Small intestine (tissue), 7 donors: ENCODE data around the gene KIAA1755. TPM values are rescaled to one million over a fixed set of nuclear protein-coding genes. Genes with fewer than 3 reads are reported as not detected.

ENCODE experiments used
- DNase-seq, 2 donors: peaks; one replicate each; pipeline versions ENCODE4 v3.0.0 to v3.0.0-alpha.2; 2013
- FAIRE-seq: peaks from 2 replicates; lab custom pipeline; 2012; peaks lifted over from hg19 to GRCh38; lab: Jason Lieb, UNC
- H3K27ac ChIP-seq, 3 donors: one replicate each; pipeline ENCODE4 v1.5.1; 2013; ENCODE audit warnings: low read length in 2 of 3, mild to moderate bottlenecking in 2 of 3, control low read depth in 1 of 3, inconsistent platforms in 1 of 3, low read depth in 1 of 3, moderate library complexity in 1 of 3
- H3K27me3 ChIP-seq, 3 donors: one replicate each; pipeline ENCODE4 v1.6.1; 2013; ENCODE audit warnings: low read length in 3 of 3, inconsistent platforms in 1 of 3; ENCODE audit not compliant: control insufficient read depth in 3 of 3, insufficient read depth in 3 of 3
- H3K36me3 ChIP-seq, 3 donors: one replicate each; pipeline ENCODE4 v1.6.1; 2013; ENCODE audit warnings: low read length in 3 of 3, inconsistent platforms in 1 of 3, low read depth in 1 of 3, mild to moderate bottlenecking in 1 of 3, moderate library complexity in 1 of 3; ENCODE audit not compliant: control insufficient read depth in 3 of 3, insufficient read depth in 2 of 3
- H3K4me1 ChIP-seq, 3 donors: one replicate each; pipeline ENCODE4 v1.6.1; 2013; ENCODE audit warnings: low read length in 2 of 3, inconsistent platforms in 1 of 3, low read depth in 1 of 3, mild to moderate bottlenecking in 1 of 3, moderate library complexity in 1 of 3; ENCODE audit not compliant: control insufficient read depth in 3 of 3, insufficient read depth in 2 of 3
- H3K4me3 ChIP-seq, 3 donors: one replicate each; pipeline ENCODE4 v1.5.1; 2013; ENCODE audit warnings: low read length in 3 of 3, control low read depth in 1 of 3, inconsistent platforms in 1 of 3, low read depth in 1 of 3, mild to moderate bottlenecking in 1 of 3, moderate library complexity in 1 of 3
- H3K9me3 ChIP-seq, 2 donors: one replicate each; pipeline ENCODE4 v1.6.1; 2013; ENCODE audit warnings: low read depth in 1 of 2, low read length in 1 of 2; ENCODE audit not compliant: control insufficient read depth in 2 of 2, insufficient read depth in 1 of 2
- WGBS, 3 donors: extraction: QIAGEN DNeasy Blood & Tissue Kit; methylation state at CpG; one replicate each; pipeline ENCODE4 v1.1.7; 2013; 5-methylcytosine and 5-hydroxymethylcytosine counted together
- polyA plus RNA-seq, 4 donors: library from polyadenylated mRNA; stranded (reverse) in 3 of 4; unstranded in 1 of 4; fragments of 200-250 nt in 3 of 4; fragments of 120-200 nt in 1 of 4; gene quantifications; one replicate each; pipeline versions ENCODE4 v1.2.1 to v1.2.3, GENCODE V29; 2013
- donor health status: healthy with polysubstance abuse.
- donor health status: control.
- donor health status: control.
- donor health status: Bipolar disorder and iron deficiency.
- donor health status: healthy.

KIAA1755 gene
- polyA plus RNA-seq, 4 donors: 0.45 to 5.6 (median 1.5) TPM

- FAIRE-seq: no peak
These were observed 39.9 kb downstream of the KIAA1755 start for GRCh38 chr20:38220587-38221118.

DNA sequence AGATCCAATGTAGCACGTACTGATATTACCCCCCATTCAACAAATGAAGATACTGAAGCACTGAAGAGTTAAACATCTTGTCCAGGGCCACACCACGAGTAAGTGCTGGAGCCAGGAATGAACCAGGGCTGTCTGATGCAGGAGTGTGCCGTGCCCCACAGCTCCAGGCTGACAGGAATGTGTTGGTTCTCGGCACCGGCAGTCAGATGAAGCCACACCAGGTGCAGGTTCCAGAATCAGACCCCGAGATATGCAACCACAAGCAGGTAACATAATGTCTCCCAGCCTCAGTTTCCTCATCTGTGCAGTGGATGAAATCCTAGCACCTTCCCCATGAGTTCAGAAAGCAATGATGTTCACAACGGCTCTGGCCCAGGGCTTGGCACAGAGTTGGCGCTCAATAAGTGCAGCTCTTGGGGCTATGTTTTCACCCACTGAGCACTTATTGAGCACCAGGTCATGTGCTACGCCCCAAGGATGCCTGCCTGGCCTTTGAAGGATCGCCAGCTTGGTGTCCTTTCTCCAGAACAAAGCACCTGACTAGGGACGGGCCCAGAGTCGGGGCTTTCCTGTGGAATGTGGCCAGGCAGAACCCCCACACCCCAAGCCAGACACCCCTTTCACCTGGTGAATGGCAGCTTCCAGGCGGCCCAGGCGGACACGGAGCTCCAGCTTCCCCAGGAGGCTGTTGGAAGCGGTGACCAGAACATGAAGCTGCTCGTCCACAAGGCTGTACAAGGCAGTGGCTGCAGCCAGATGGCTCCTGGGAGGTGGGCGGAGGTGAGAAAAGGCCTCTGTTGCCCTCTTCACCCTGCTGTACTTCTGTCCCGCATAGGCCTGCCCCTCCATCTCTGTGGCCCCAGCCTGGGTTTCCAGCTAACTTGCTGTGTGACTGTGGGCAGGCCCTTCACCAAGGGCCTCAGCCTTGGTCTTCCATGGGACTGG is 41.3 kb downstream of the KIAA1755 start:
- no peak overlapping the region for H3K4me3 ChIP-seq
- no peaks in the 10 kb centered on the region for H3K4me1 ChIP-seq
- H3K27ac ChIP-seq: no peak overlapping the region
- FAIRE-seq (no peak), DNase-seq (no peak)
- 72 to 85% (median 79%) methylated on average over 19 of the region's 19 CpGs for WGBS, 3 donors
- no peaks in the 10 kb centered on the region for H3K27me3 ChIP-seq
- H3K36me3 ChIP-seq: peaks cover 0 to 5% (median 0%) of the 10 kb centered on the region in 3 donors
- no peaks in the 10 kb centered on the region for H3K9me3 ChIP-seq

More at GRCh38 chr20:38220587-38221118, 39.9 kb downstream of the KIAA1755 start:
- WGBS, 3 donors: 64 to 74% (median 64%) methylated on average over 11 of the region's 11 CpGs
- no peaks in the 10 kb centered on the region for H3K4me1 ChIP-seq
- H3K27me3 ChIP-seq: no peaks in the 10 kb centered on the region
- no peaks in the 10 kb centered on the region for H3K9me3 ChIP-seq
- peaks cover 0 to 5% (median 0%) of the 10 kb centered on the region in 3 donors for H3K36me3 ChIP-seq
- no peak for DNase-seq
- H3K27ac ChIP-seq: no peak overlapping the region
- no peak overlapping the region for H3K4me3 ChIP-seq

DNA sequence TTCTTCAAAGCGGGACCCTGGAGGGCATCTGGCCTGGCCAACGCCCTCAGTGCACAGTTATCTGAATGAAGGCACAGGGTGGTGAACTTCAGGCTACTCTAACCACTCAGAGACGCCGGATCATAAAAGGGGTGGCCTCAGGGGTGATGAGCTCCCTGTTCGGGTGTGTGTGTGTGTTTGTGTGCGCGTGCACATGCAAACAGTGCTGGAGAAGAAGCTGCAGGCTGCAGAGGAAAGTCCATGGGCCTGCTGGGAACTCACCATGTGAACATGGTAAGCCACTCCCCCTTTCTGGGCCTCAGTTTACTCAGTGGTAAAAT is 42.0 kb downstream of the KIAA1755 start:
- peaks cover 0 to 5% (median 0%) of the 10 kb centered on the region in 3 donors for H3K36me3 ChIP-seq
- 68 to 80% (median 77%) methylated on average over 7 of the region's 7 CpGs for WGBS, 3 donors
- FAIRE-seq (no peak), DNase-seq (no peak)
- no peak overlapping the region for H3K27ac ChIP-seq
- no peak overlapping the region for H3K4me3 ChIP-seq
- no peaks in the 10 kb centered on the region for H3K4me1 ChIP-seq
- H3K9me3 ChIP-seq: no peaks in the 10 kb centered on the region
- H3K27me3 ChIP-seq: no peaks in the 10 kb centered on the region

GRCh38 chr20:38217791-38218565 is 42.6 kb downstream of the KIAA1755 start:
- Histone ChIP-seq H3K4me1 (no peaks in the 10 kb centered on the region), H3K9me3 (no peaks in the 10 kb centered on the region), H3K36me3 (peaks cover 0 to 3% (median 0%) of the 10 kb centered on the region in 3 donors), H3K4me3 (no peak overlapping the region), H3K27ac (no peak overlapping the region), H3K27me3 (no peaks in the 10 kb centered on the region)
- 50 to 62% (median 55%) methylated on average over 15 of the region's 15 CpGs for WGBS, 3 donors
- DNase-seq: no peak
- no peak for FAIRE-seq

DNA sequence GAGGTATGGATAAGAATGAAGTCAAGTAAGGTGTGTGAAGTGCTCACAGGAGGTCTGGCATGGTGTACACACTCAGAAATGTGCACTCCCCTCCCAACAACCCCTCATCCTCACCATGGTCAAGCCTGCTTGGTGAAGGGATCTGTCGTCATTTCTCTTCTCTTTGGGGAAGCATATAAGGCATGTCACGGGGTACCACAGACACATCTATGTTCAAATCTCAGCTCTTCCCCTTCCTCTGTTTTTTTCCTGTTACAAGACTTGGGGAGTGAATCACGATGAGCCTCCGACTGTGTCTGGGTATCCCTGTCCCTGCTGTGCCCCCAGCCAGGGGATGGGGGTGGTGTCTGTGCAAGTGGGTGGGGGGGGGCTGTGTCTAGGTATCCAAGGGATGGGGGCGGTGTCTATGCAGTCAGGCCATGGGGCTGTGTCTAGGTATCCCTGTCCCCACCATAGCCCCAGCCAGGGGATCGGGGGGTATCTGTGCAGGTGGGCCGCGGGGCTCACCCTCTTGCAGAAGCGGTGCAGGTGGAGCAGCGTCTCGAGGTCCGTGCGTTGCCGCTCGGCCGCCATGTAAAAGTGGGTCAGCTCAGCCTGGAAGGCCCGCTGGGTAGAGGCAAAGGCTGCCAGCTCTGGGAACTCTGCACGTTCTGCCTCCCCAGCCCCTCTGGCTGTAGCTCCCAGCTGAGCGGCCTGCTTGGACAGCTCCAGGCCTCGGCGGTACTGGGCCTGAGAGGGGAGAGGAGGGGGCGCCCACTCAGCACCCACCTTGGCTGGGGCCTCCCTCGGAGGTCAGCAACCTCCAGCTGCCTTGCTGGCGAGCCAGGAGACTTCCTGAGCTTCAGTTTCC is 43.6 kb downstream of the KIAA1755 start:
- DNase-seq (no peak), FAIRE-seq (no peak)
- Histone ChIP-seq H3K4me3 (no peak overlapping the region), H3K4me1 (no peaks in the 10 kb centered on the region), H3K27me3 (no peaks in the 10 kb centered on the region), H3K27ac (no peak overlapping the region), H3K9me3 (no peaks in the 10 kb centered on the region), H3K36me3 (peaks cover 0 to 2% (median 0%) of the 10 kb centered on the region in 3 donors)
- 84 to 90% (median 87%) methylated on average over 16 to 24 of the region's 24 CpGs for WGBS, 3 donors

DNA sequence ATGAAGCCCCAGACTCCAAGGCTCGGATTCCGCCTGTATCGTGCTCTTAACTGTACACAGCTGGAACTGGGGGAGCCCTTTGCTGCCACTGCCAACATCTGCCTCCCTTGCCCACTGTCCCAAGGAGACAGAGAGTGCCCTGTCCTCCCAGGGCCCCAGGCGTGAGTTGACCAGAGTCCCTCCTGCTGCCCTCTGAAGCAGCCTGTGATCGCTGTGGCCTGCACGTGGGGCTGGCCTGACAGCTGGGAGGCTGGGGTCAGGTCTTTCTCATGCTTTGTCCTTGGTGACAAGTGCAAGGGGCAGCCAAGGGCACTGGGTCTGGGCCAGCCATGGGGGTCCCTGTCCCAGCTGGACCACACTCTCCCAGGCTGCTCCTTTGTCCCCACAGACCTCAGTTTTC is 44.3 kb downstream of the KIAA1755 start:
- DNase-seq: no peak
- no peak overlapping the region for H3K4me3 ChIP-seq
- no peaks in the 10 kb centered on the region for H3K9me3 ChIP-seq
- 74 to 84% (median 77%) methylated on average over 6 of the region's 6 CpGs for WGBS, 3 donors
- no peak overlapping the region for H3K27ac ChIP-seq
- no peaks in the 10 kb centered on the region for H3K4me1 ChIP-seq
- no peaks in the 10 kb centered on the region for H3K27me3 ChIP-seq
- FAIRE-seq: no peak
- no peaks in the 10 kb centered on the region for H3K36me3 ChIP-seq

DNA sequence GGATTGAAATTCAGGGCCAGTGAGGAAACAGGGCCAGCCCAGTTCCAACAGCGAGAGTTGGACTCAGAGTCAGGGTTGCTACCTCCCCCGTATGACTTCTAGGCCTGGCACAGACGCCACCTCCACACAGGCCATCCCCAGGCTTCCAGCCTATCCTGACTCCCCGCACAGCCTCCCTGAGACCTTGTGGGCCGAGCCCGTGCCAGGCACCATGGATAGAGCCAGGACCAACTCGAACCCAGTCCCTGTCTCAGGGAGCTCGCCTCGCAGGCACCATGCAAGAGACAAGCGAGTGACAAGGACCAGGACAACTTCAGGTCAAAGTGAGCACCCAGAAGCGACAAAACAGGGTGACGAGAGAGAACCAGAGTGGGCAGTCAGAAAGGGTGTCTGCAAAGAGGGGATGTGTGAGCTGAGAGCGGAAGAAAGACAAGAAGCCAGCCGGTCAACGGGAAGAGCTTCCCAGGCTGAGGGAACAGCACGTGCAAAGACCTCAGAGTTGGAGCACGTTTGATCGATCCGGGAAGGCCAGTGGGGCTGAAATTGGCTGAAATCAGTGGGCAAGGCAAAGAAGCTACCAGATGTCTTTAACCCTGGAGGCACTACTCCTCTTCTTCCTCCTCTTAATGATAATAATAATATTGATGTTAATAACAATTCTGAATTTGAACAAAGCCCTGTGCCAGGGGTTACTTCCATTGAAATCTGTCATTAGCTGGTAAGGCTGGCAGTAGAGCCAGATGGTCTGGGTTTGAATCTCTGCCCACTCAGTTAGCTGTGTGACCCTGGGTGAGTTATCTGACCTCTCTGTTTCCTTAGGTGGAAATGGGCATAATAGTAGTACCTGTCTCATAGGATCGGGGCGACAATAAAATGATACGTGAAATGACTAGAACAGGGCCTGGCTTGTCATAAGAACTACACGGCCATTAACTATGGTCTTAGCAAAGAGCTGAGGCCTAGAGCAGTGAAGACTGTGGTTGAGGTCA is 45.0 kb downstream of the KIAA1755 start:
- no peak for FAIRE-seq
- 79 to 86% (median 80%) methylated on average over 23 of the region's 23 CpGs for WGBS, 3 donors
- no peak overlapping the region for H3K27ac ChIP-seq
- H3K4me3 ChIP-seq: no peak overlapping the region
- no peaks in the 10 kb centered on the region for H3K27me3 ChIP-seq
- no peaks in the 10 kb centered on the region for H3K4me1 ChIP-seq
- no peaks in the 10 kb centered on the region for H3K9me3 ChIP-seq
- H3K36me3 ChIP-seq: no peaks in the 10 kb centered on the region
- DNase-seq: no peak
